AG04450 (cell line): ENCODE results near the gene CDON. TPM values are rescaled to one million over a fixed set of nuclear protein-coding genes. Genes with fewer than 3 reads are reported as not detected.
"Not testable (repeated sequence)": the region's sequence is repeated elsewhere in the genome, so short reads cannot be mapped to it uniquely, and the experiment has no call there.

Experiments
- CTCF ChIA-PET: fragments of 300-600, 350-600 bp; formaldehyde crosslinking; extraction: SDS; loops from one replicate; lab custom pipeline; 2022; ENCODE audit warnings: antibody characterized with exemption, inconsistent platforms; lab: Charles Lee
- POLR2A ChIA-PET: fragments of 350-600 bp; formaldehyde crosslinking; extraction: SDS; loops from one replicate; lab custom pipeline; 2021; ENCODE audit warnings: antibody characterized with exemption, inconsistent platforms; lab: Yijun Ruan, JAX
- DNase-seq: peaks from one replicate; pipeline ENCODE4 v3.0.0-alpha.2; 2011; ENCODE audit warnings: low read depth, low spot score
- H3K27ac ChIP-seq: one replicate; pipeline ENCODE4 v1.5.1; 2012; ENCODE audit warnings: low read depth, low read length, control low read depth
- H3K27me3 ChIP-seq: one replicate; pipeline ENCODE4 v1.6.0; 2012; ENCODE audit warnings: low read length; ENCODE audit not compliant: control insufficient read depth, insufficient read depth
- H3K4me3 ChIP-seq: 2 replicates; pipeline ENCODE4 v1.5.1; 2011; ENCODE audit warnings: mild to moderate bottlenecking, low read depth, low read length, control low read depth
- H3K9me3 ChIP-seq: 2 replicates; pipeline ENCODE4 v1.5.1; 2012; ENCODE audit warnings: low read length; ENCODE audit not compliant: control insufficient read depth, insufficient read depth
- CTCF ChIP-seq: IDR thresholded peaks from 2 replicates; pipeline ENCODE4 v1.5.1; 2011; ENCODE audit warnings: low read depth, low read length, control low read depth, inconsistent platforms
- polyA plus RNA-seq: library from polyadenylated mRNA; depleted of rRNA; stranded (reverse); fragments of >200 nt; gene quantifications from 2 replicates; pipeline ENCODE4 v1.2.3, GENCODE V29; 2011

CDON gene
- polyA plus RNA-seq, 1 experiment = 4.0 TPM

GRCh38 chr11:126034039-126034932, 28.4 kb downstream of the CDON start:
- CTCF ChIA-PET = no interaction called here
- POLR2A ChIA-PET = no interaction called here
- no peak for TF ChIP-seq CTCF
- H3K27ac ChIP-seq = no peak overlapping the region
- no peak overlapping the region for H3K4me3 ChIP-seq
- no peaks in the 10 kb centered on the region for H3K9me3 ChIP-seq
- no peak for DNase-seq
- peaks cover 11% of the 10 kb centered on the region for H3K27me3 ChIP-seq

- ChIA-PET CTCF (no interaction called here), POLR2A (no interaction called here)
- no peaks in the 10 kb centered on the region for H3K9me3 ChIP-seq
- no peak overlapping the region for H3K27ac ChIP-seq
- no peak for DNase-seq
- H3K27me3 ChIP-seq = peaks cover 11% of the 10 kb centered on the region
- no peak for TF ChIP-seq CTCF
- no peak overlapping the region for H3K4me3 ChIP-seq
These were observed 30.3 kb downstream of the CDON start for GRCh38 chr11:126032375-126032774.

DNA sequence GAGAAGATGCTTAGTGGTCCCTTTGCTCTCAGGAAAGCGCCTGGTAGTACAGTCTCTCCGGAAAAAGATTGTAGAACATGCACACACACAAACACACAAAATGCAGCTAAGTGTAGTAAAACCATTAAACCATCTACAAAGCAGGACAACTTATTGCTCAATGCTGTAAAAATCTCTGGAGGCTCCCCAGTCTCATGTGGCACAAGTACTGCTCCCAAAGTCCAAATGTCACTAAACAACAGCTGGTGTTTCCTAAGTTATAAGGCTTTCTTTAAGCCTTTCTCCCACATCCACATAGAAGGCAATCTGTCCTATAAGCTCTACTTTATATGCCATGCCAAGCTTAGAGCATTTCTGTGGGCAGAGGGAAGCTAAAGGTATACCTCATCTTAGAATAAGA, 32.9 kb downstream of the CDON start:
- H3K4me3 ChIP-seq = no peak overlapping the region
- TF ChIP-seq CTCF = no peak
- no peak for DNase-seq
- H3K27me3 ChIP-seq = peaks cover 11% of the 10 kb centered on the region
- H3K27ac ChIP-seq = no peak overlapping the region
- no peaks in the 10 kb centered on the region for H3K9me3 ChIP-seq
- ChIA-PET POLR2A (interaction anchor here (0.6 kb wide), 1 partner anchor 11 kb away, joined by 3 read pairs; no protein-coding TSS in a partner anchor), CTCF (no interaction called here)

DNA sequence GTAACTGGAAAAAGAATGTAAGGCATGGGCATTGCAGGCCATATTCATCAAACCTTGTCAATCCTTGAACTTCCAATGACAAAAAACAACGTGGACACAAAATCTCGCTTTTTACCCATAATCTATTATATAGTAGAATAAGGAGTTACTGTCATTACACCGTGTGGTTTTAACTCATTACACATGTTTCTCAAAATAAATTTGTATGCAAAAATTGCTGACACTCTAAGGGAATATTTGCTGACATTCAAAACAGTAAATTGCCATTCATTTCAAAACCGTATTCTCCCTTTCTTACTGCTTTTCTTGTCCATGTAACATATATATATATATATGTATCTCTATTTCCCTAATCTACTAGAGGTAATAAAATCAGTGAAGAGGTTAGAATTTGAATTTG, 33.4 kb downstream of the CDON start:
- ChIA-PET CTCF (no interaction called here), POLR2A (no interaction called here)
- no peak for TF ChIP-seq CTCF
- no peak overlapping the region for H3K27ac ChIP-seq
- no peaks in the 10 kb centered on the region for H3K9me3 ChIP-seq
- no peak overlapping the region for H3K4me3 ChIP-seq
- no peak for DNase-seq
- peaks cover 11% of the 10 kb centered on the region for H3K27me3 ChIP-seq

DNA sequence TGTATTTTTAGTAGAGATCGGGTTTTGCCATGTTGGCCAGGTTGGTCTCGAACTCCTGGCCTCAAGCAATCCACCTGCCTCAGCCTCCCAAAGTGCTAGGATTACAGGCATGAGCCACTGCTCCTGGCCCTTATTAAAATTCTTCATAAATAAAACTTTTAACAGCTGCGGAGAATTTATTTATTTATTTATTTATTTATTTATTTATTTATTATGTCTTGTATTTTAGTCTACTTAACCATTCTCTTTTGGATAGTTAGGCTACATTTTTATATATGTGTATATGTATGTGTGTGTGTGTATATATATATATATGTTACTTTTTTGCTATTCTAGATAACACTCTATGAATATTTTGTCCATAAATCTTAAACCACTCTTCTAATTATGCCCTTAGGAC, 34.1 kb downstream of the CDON start:
- POLR2A ChIA-PET, DNase-seq, CTCF ChIA-PET, H3K9me3 ChIP-seq, H3K27ac ChIP-seq, H3K4me3 ChIP-seq: not testable (repeated sequence)
- peaks cover 11% of the 10 kb centered on the region for H3K27me3 ChIP-seq
